Cardiac muscle cell (in vitro differentiated cells and primary cell): Measurements from ENCODE around the gene TGFBR3. TPM values are rescaled to one million over a fixed set of nuclear protein-coding genes. Genes with fewer than 3 reads are reported as not detected.

ENCODE experiments used
- DNase-seq, 2 donors: peaks; one replicate each; pipeline versions ENCODE4 v3.0.0 to v3.0.0-alpha.2; 2010 to 2017; ENCODE audit warnings: low read depth in 1 of 2, low spot score in 1 of 2
- H3K27ac ChIP-seq: fragments of 200-600 bp; sonication (generic); 2 replicates; pipeline ENCODE4 v1.5.1; 2016
- H3K27me3 ChIP-seq: fragments of 200-600 bp; sonication (generic); 2 replicates; pipeline ENCODE4 v1.6.0; 2016; ENCODE audit warnings: control low read depth
- H3K36me3 ChIP-seq: fragments of 200-600 bp; sonication (generic); 2 replicates; pipeline ENCODE4 v1.5.1; 2016; ENCODE audit warnings: control low read depth
- H3K4me1 ChIP-seq: fragments of 200-600 bp; sonication (generic); 2 replicates; pipeline ENCODE4 v1.8.1; 2017; ENCODE audit warnings: low read depth, mild to moderate bottlenecking, mixed run types
- H3K4me3 ChIP-seq: fragments of 200-600 bp; sonication (generic); 2 replicates; pipeline ENCODE4 v1.5.1; 2016; ENCODE audit warnings: mild to moderate bottlenecking
- H3K9me3 ChIP-seq: fragments of 200-600 bp; sonication (generic); 2 replicates; pipeline ENCODE4 v1.5.1; 2017; ENCODE audit warnings: low read depth, mild to moderate bottlenecking, control low read depth
- polyA plus RNA-seq: library from polyadenylated mRNA; unstranded; fragments of >200 nt; fragmentation: Nextera tagmentation; extraction: Ambion mirVana; gene quantifications from 2 replicates; pipeline ENCODE4 v1.2.1, GENCODE V29; 2016
- total RNA-seq: library from RNA; depleted of rRNA; stranded (reverse); fragments of >200 nt; gene quantifications from 2 replicates; pipeline ENCODE4 v1.2.3, GENCODE V29; 2016
- TF ChIP-seq, protein P1 (sequence below): IDR thresholded peaks from 2 replicates; pipeline ENCODE4 v1.5.1; 2012; ENCODE audit warnings: low read depth, mild to moderate bottlenecking, low read length

TGFBR3 gene
- total and polyA plus RNA-seq, 2 experiments from 2014 or later: 10.3 to 11.8 TPM

DNA sequence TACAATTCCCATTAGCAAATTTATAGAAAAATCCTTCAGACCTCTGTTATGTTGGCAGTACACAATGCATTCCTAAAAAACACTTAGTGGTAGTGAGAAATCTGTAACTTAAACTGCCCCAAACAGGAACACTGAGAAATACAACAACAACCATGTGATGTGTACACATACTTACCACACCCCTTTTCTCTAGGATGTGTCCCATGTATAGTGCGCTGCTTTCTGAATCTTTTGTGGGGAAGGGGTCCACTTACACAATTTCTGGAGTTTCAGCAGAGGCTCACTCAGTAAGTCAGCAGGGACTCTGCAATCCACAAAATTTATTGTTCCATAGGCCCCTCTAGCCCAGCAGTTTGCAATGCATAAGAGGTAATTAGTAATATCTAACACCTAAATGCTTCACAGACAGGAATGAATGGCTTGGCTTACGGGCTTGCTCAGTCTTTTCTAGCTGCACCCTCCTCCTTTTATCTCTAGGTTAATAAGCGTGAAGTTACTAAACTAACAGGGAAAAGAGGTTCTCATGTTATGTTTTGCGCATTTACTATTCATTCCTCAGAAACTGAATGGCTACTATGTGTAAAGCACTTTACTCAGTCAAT, 115.2 kb downstream of the TGFBR3 start:
- no peak for DNase-seq
- H3K27ac ChIP-seq: no peak overlapping the region
- H3K27me3 ChIP-seq: no peaks in the 10 kb centered on the region
- H3K4me3 ChIP-seq: no peak overlapping the region
- no peaks in the 10 kb centered on the region for H3K36me3 ChIP-seq
- no peaks in the 10 kb centered on the region for H3K9me3 ChIP-seq
- TF ChIP-seq, protein P1, sequence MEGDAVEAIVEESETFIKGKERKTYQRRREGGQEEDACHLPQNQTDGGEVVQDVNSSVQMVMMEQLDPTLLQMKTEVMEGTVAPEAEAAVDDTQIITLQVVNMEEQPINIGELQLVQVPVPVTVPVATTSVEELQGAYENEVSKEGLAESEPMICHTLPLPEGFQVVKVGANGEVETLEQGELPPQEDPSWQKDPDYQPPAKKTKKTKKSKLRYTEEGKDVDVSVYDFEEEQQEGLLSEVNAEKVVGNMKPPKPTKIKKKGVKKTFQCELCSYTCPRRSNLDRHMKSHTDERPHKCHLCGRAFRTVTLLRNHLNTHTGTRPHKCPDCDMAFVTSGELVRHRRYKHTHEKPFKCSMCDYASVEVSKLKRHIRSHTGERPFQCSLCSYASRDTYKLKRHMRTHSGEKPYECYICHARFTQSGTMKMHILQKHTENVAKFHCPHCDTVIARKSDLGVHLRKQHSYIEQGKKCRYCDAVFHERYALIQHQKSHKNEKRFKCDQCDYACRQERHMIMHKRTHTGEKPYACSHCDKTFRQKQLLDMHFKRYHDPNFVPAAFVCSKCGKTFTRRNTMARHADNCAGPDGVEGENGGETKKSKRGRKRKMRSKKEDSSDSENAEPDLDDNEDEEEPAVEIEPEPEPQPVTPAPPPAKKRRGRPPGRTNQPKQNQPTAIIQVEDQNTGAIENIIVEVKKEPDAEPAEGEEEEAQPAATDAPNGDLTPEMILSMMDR: no peak
- H3K4me1 ChIP-seq: peaks cover 3% of the 10 kb centered on the region

DNA sequence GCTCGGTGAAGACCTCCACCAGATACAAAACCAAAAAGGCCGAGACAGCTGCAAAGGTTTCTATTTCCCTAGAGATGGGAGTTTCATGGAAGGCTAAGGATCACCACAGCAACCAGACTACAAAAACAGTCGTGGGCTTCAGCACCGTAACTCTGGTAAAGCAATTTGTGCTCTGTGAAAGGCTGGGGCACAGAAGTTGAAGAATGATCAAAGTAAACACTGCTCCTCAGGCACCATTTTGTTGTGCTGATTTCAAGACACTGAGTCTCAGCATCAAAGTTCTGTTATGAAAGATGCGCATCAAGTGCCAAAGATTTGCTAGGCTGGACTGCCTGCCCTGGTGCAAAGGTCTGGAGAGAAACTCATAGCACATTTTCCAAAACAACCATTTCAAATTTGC, 116.2 kb downstream of the TGFBR3 start:
- Histone ChIP-seq H3K4me1 (peaks cover 3% of the 10 kb centered on the region), H3K36me3 (no peaks in the 10 kb centered on the region), H3K27ac (no peak overlapping the region), H3K27me3 (no peaks in the 10 kb centered on the region), H3K4me3 (no peak overlapping the region), H3K9me3 (no peaks in the 10 kb centered on the region)
- DNase-seq: no peak
- TF ChIP-seq, protein P1: no peak

DNA sequence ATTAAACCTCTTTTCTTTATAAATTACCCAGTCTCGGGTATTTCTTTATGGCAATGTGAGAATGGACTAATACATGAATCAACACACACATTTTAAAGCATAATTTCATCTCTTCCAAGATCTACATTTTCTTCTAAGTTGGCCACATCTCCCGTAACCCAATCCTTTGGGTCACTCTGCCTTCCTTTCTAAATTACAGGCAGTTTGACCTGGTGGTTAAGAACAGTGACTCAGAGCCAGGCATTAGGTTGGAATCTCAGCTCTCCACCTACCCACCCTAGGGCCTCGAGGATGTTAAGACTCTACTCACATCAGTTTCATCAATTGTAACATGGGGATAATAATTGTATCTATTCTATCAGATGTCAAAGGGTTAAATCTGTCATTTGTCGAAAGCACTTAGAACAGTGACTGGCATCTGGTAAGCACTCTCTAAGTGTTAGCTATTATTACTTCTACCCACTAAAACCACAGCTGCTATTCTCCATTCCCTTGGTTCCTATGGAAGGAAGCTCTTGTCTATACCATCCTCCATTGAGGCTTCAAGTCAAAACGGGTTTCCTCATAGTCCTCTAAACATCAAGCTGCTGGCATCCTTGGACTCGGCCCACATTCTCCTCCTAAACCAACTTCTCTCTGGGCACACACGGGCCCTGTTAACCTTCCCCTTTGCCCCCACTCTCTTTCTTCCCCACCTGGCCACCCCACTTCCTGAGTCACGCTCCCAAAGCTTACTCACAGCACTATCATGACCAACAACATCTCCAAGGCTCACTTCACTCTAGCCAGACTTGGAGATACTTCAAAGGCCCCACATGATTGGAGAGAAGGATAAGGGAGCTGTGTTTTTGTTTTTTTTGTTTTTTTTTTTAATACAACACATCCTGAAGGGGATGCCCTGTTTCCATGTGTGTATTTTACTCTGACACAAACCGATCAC, 116.9 kb downstream of the TGFBR3 start:
- Histone ChIP-seq H3K4me3 (no peak overlapping the region), H3K27me3 (no peaks in the 10 kb centered on the region), H3K36me3 (no peaks in the 10 kb centered on the region), H3K4me1 (peaks cover 7% of the 10 kb centered on the region), H3K9me3 (no peaks in the 10 kb centered on the region), H3K27ac (no peak overlapping the region)
- TF ChIP-seq, protein P1: no peak
- DNase-seq: no peak

DNA sequence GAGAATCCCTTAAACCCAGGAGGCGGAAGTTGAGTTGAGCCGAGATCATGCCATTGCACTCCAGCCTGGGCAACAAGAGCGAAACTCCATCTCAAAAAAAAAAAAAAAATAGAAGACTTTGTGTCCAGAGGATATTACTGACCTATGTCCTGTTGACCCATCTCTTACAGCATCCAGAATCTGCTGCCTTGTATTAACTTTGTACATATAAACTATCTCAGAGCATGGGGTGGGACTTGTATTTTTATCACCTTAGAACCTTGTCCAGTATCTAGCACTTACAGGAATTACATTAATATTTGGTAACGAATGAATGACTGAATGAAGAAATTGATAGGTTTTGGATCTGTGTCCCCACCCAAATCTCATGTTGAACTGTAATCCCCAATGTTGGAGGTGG, 117.8 kb downstream of the TGFBR3 start:
- no peaks in the 10 kb centered on the region for H3K36me3 ChIP-seq
- no peak for DNase-seq
- peaks cover 16% of the 10 kb centered on the region for H3K4me1 ChIP-seq
- H3K9me3 ChIP-seq: no peaks in the 10 kb centered on the region
- H3K27ac ChIP-seq: no peak overlapping the region
- H3K4me3 ChIP-seq: no peak overlapping the region
- TF ChIP-seq, protein P1: no peak
- H3K27me3 ChIP-seq: no peaks in the 10 kb centered on the region

DNA sequence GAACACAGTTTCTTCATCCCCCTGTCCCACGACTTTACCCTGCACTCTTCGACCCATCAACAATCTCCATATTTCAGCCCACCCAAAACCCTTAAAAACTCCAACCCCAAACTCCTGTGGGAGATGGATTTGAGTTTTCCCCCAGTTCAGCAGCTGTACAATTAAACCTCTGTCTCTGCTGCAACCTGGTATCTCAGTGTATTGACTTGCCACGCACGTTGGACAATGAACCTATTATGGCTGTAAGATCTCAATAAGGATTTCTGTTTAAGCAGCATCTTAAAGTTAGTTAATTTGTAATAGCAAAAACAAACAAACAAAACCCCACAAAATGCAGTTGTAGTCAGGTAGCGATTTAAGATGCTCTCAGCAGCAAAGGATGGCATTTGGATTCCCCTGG, 119.1 kb downstream of the TGFBR3 start:
- no peaks in the 10 kb centered on the region for H3K36me3 ChIP-seq
- H3K4me1 ChIP-seq: peaks cover 24% of the 10 kb centered on the region
- no peak for DNase-seq
- H3K9me3 ChIP-seq: no peaks in the 10 kb centered on the region
- TF ChIP-seq, protein P1: no peak
- H3K27ac ChIP-seq: no peak overlapping the region
- H3K4me3 ChIP-seq: no peak overlapping the region
- no peaks in the 10 kb centered on the region for H3K27me3 ChIP-seq
